AG04449 (cell line): ENCODE measurements around the gene ALPK1.

Experiments
- CTCF ChIA-PET: fragments of 350-600 bp; formaldehyde crosslinking; extraction: SDS; loops from one replicate; lab custom pipeline; 2021; ENCODE audit warnings: antibody characterized with exemption; lab: Yijun Ruan, JAX
- POLR2A ChIA-PET: fragments of 400-600, 350-600 bp; formaldehyde crosslinking; extraction: SDS; loops from one replicate; lab custom pipeline; 2020; ENCODE audit warnings: antibody characterized with exemption, inconsistent platforms; lab: Yijun Ruan, JAX
- DNase-seq: peaks from one replicate; pipeline ENCODE4 v3.0.0-alpha.2; 2010; ENCODE audit warnings: low read depth, low spot score
- H3K4me3 ChIP-seq: 2 replicates; pipeline ENCODE4 v1.5.1; 2011; ENCODE audit warnings: low read depth, mild to moderate bottlenecking, control low read depth, low read length
- CTCF ChIP-seq: IDR thresholded peaks from one replicate; pipeline ENCODE4 v1.5.1; 2011; ENCODE audit warnings: mild to moderate bottlenecking, moderate library complexity, low read length, control low read depth, inconsistent platforms; ENCODE audit not compliant: insufficient read depth; ENCODE audit errors: missing control alignments

Gene ALPK1

GRCh38 chr4:112332398-112332797 is 35.2 kb downstream of the ALPK1 start:
- TF ChIP-seq CTCF = no peak
- H3K4me3 ChIP-seq = no peak overlapping the region
- DNase-seq = no peak
- POLR2A ChIA-PET = no interaction called here
- CTCF ChIA-PET = interaction anchor here (0.9 to 7.3 kb wide), 3 partner anchors 11 to 274 kb away, joined by 3 to 244 read pairs (median 16); no protein-coding TSS in a partner anchor

GRCh38 chr4:112340023-112340422 is 42.9 kb downstream of the ALPK1 start:
- no peak for DNase-seq
- ChIA-PET POLR2A (no interaction called here), CTCF (interaction anchor here (1.2 to 1.4 kb wide), 3 partner anchors 11 to 264 kb away, joined by 3 to 6 read pairs (median 4); no protein-coding TSS in a partner anchor)
- H3K4me3 ChIP-seq = no peak overlapping the region
- TF ChIP-seq CTCF = no peak

GRCh38 chr4:112341033-112341432 is 43.9 kb downstream of the ALPK1 start:
- CTCF ChIA-PET = interaction anchor here (1.0 to 1.4 kb wide), 3 partner anchors 12 to 263 kb away, joined by 3 to 4 read pairs (median 4); no protein-coding TSS in a partner anchor
- POLR2A ChIA-PET = no interaction called here
- H3K4me3 ChIP-seq = no peak overlapping the region
- no peak for DNase-seq
- TF ChIP-seq CTCF = no peak

GRCh38 chr4:112343330-112344080 is 46.3 kb downstream of the ALPK1 start:
- ChIA-PET CTCF (interaction anchor here (1.4 kb wide), 1 partner anchor 21 kb away, joined by 4 read pairs; no protein-coding TSS in a partner anchor), POLR2A (no interaction called here)
- no peak for TF ChIP-seq CTCF
- no peak overlapping the region for H3K4me3 ChIP-seq
- no peak for DNase-seq

- TF ChIP-seq CTCF = no peak
- ChIA-PET CTCF (interaction anchor here (2.9 kb wide), 1 partner anchor 21 kb away, joined by 9 read pairs; no protein-coding TSS in a partner anchor), POLR2A (no interaction called here)
- no peak for DNase-seq
- H3K4me3 ChIP-seq = no peak overlapping the region
These were observed 51.5 kb downstream of the ALPK1 start for GRCh38 chr4:112348488-112349158.

GRCh38 chr4:112352736-112353135 is 55.6 kb downstream of the ALPK1 start:
- ChIA-PET POLR2A (no interaction called here), CTCF (no interaction called here)
- no peak for TF ChIP-seq CTCF
- DNase-seq = no peak
- no peak overlapping the region for H3K4me3 ChIP-seq
